Endothelial cell of umbilical vein (primary cell): ENCODE results near the gene TPT1.

Source experiments
- CTCF ChIP-seq, 2 donors: IDR thresholded peaks; 1 replicate in 1 of 2; 2 replicates in 1 of 2; pipeline ENCODE4 v1.5.1; 2011; ENCODE audit warnings: low read length in 2 of 2, mild to moderate bottlenecking in 2 of 2, moderate library complexity in 2 of 2, control low read depth in 1 of 2, inconsistent platforms in 1 of 2, low read depth in 1 of 2; ENCODE audit not compliant: insufficient read depth in 1 of 2; ENCODE audit errors: extremely low read depth in 1 of 2
- EZH2 ChIP-seq: IDR thresholded peaks from 2 replicates; pipeline ENCODE4 v1.6.1; 2012; ENCODE audit warnings: borderline replicate concordance, low read depth, mild to moderate bottlenecking, moderate library complexity, low read length, inconsistent platforms; ENCODE audit not compliant: severe bottlenecking

- TF ChIP-seq CTCF (IDR thresholded peaks at IDR 0.05; ENCODE audit: extremely low read depth in 1 of 2, insufficient read depth in 1 of 2, low read depth in 1 of 2, low read length in 2 of 2) (no peak), EZH2 (no peak)
Measured at GRCh38 chr13:45320876-45321629, 19.9 kb downstream of the TPT1 start.
